ENCODE data around the gene AK2.

The AK2 gene

GRCh38 chr1:32991386-32991785 is 45.3 kb downstream of the AK2 start:
- TF ChIP-seq CREB1 (IDR thresholded peaks at IDR 0.05; ENCODE audit: low read depth) = no peak
- TF ChIP-seq FOXM1 (IDR thresholded peaks at IDR 0.05; ENCODE audit: borderline replicate concordance, low read depth) = no peak
- TF ChIP-seq, protein P1, sequence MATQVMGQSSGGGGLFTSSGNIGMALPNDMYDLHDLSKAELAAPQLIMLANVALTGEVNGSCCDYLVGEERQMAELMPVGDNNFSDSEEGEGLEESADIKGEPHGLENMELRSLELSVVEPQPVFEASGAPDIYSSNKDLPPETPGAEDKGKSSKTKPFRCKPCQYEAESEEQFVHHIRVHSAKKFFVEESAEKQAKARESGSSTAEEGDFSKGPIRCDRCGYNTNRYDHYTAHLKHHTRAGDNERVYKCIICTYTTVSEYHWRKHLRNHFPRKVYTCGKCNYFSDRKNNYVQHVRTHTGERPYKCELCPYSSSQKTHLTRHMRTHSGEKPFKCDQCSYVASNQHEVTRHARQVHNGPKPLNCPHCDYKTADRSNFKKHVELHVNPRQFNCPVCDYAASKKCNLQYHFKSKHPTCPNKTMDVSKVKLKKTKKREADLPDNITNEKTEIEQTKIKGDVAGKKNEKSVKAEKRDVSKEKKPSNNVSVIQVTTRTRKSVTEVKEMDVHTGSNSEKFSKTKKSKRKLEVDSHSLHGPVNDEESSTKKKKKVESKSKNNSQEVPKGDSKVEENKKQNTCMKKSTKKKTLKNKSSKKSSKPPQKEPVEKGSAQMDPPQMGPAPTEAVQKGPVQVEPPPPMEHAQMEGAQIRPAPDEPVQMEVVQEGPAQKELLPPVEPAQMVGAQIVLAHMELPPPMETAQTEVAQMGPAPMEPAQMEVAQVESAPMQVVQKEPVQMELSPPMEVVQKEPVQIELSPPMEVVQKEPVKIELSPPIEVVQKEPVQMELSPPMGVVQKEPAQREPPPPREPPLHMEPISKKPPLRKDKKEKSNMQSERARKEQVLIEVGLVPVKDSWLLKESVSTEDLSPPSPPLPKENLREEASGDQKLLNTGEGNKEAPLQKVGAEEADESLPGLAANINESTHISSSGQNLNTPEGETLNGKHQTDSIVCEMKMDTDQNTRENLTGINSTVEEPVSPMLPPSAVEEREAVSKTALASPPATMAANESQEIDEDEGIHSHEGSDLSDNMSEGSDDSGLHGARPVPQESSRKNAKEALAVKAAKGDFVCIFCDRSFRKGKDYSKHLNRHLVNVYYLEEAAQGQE (IDR thresholded peaks at IDR 0.05; ENCODE audit: low read depth) = no peak
- TF ChIP-seq, protein P2, sequence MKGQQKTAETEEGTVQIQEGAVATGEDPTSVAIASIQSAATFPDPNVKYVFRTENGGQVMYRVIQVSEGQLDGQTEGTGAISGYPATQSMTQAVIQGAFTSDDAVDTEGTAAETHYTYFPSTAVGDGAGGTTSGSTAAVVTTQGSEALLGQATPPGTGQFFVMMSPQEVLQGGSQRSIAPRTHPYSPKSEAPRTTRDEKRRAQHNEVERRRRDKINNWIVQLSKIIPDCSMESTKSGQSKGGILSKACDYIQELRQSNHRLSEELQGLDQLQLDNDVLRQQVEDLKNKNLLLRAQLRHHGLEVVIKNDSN (IDR thresholded peaks at IDR 0.05) = no peak
- TF ChIP-seq CEBPB (IDR thresholded peaks at IDR 0.05) = no peak
- TF ChIP-seq TCF12 (IDR thresholded peaks at IDR 0.05; ENCODE audit: low read depth) = no peak
- TF ChIP-seq MAX (IDR thresholded peaks at IDR 0.05) = no peak
- TF ChIP-seq NFIC (IDR thresholded peaks at IDR 0.05) = no peak
- no peak for TF ChIP-seq RAD21 (IDR thresholded peaks at IDR 0.05; ENCODE audit: low read depth)
- TF ChIP-seq EP300 (IDR thresholded peaks at IDR 0.05; ENCODE audit: borderline replicate concordance) = no peak
- no peak for TF ChIP-seq YY1 (IDR thresholded peaks at IDR 0.05; ENCODE audit: low read depth)
- TF ChIP-seq TEAD4 (IDR thresholded peaks at IDR 0.05) = no peak
- no peak for TF ChIP-seq TAF1 (IDR thresholded peaks at IDR 0.05; ENCODE audit: low read depth)
- no peak for TF ChIP-seq ZBTB7A (IDR thresholded peaks at IDR 0.05; ENCODE audit: low read depth)

DNA sequence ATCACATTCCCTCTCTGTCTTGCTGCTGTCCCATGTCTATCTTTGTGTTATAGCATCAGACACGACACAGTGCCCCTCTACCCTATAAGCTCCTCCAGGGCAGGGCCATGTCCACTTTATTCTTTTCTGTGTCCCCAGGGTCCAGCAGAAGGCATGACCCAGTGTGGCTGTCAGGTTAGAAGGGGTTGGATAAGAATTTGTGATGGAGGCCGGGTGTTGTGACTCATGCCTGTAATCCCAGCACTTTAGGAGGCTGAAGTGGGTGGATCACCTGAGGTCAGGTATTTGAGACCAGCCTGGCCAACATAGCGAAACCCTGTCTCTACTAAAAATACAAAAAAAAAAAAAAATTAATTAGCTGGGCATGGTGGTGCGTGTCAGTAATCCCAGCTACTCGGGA is 45.8 kb downstream of the AK2 start:
- TF ChIP-seq, protein P1 (IDR thresholded peaks at IDR 0.05; ENCODE audit: low read depth) = no peak
- TF ChIP-seq FOXM1 (IDR thresholded peaks at IDR 0.05; ENCODE audit: borderline replicate concordance, low read depth) = no peak
- TF ChIP-seq RAD21 (IDR thresholded peaks at IDR 0.05; ENCODE audit: low read depth) = no peak
- TF ChIP-seq MAX (IDR thresholded peaks at IDR 0.05) = no peak
- no peak for TF ChIP-seq TEAD4 (IDR thresholded peaks at IDR 0.05)
- no peak for TF ChIP-seq NFIC (IDR thresholded peaks at IDR 0.05)
- no peak for TF ChIP-seq TCF12 (IDR thresholded peaks at IDR 0.05; ENCODE audit: low read depth)
- TF ChIP-seq CEBPB (IDR thresholded peaks at IDR 0.05) = no peak
- no peak for TF ChIP-seq TAF1 (IDR thresholded peaks at IDR 0.05; ENCODE audit: low read depth)
- no peak for TF ChIP-seq EP300 (IDR thresholded peaks at IDR 0.05; ENCODE audit: borderline replicate concordance)
- TF ChIP-seq ZBTB7A (IDR thresholded peaks at IDR 0.05; ENCODE audit: low read depth) = no peak
- TF ChIP-seq, protein P2 (IDR thresholded peaks at IDR 0.05) = no peak
- TF ChIP-seq EGR1 (IDR thresholded peaks at IDR 0.05) = no peak
- no peak for TF ChIP-seq YY1 (IDR thresholded peaks at IDR 0.05; ENCODE audit: low read depth)
- TF ChIP-seq CREB1 (IDR thresholded peaks at IDR 0.05; ENCODE audit: low read depth) = no peak

GRCh38 chr1:32989160-32990050 is 47.3 kb downstream of the AK2 start:
- TF ChIP-seq TCF12 (IDR thresholded peaks at IDR 0.05; ENCODE audit: low read depth) (no peak), YY1 (IDR thresholded peaks at IDR 0.05; ENCODE audit: low read depth) (no peak), CREB1 (IDR thresholded peaks at IDR 0.05; ENCODE audit: low read depth) (no peak), NFIC (IDR thresholded peaks at IDR 0.05) (peak; percentile 43), EP300 (IDR thresholded peaks at IDR 0.05; ENCODE audit: borderline replicate concordance) (no peak)

- TF ChIP-seq RAD21 (IDR thresholded peaks at IDR 0.05; ENCODE audit: low read depth) = no peak
- no peak for TF ChIP-seq NFIC (IDR thresholded peaks at IDR 0.05)
- no peak for TF ChIP-seq TCF12 (IDR thresholded peaks at IDR 0.05; ENCODE audit: low read depth)
- TF ChIP-seq TEAD4 (IDR thresholded peaks at IDR 0.05) = no peak
- no peak for TF ChIP-seq FOXM1 (IDR thresholded peaks at IDR 0.05; ENCODE audit: borderline replicate concordance, low read depth)
- TF ChIP-seq EGR1 (IDR thresholded peaks at IDR 0.05) = no peak
- no peak for TF ChIP-seq YY1 (IDR thresholded peaks at IDR 0.05; ENCODE audit: low read depth)
- TF ChIP-seq, protein P1 (IDR thresholded peaks at IDR 0.05; ENCODE audit: low read depth) = no peak
- no peak for TF ChIP-seq ZBTB7A (IDR thresholded peaks at IDR 0.05; ENCODE audit: low read depth)
Measured at GRCh38 chr1:32988665-32989064, 48.0 kb downstream of the AK2 start.

All from Ishikawa (cell line).